Colon (tissue), 2 donors: ENCODE results near the gene STING1.
"Not testable (repeated sequence)": the region's sequence is repeated elsewhere in the genome, so short reads cannot be mapped to it uniquely, and the experiment has no call there.

ENCODE experiments used
- FAIRE-seq: peaks from 2 replicates; lab custom pipeline; 2012; peaks lifted over from hg19 to GRCh38; lab: Jason Lieb, UNC
- donor health status: control.
- donor health status: control.

STING1 gene

DNA sequence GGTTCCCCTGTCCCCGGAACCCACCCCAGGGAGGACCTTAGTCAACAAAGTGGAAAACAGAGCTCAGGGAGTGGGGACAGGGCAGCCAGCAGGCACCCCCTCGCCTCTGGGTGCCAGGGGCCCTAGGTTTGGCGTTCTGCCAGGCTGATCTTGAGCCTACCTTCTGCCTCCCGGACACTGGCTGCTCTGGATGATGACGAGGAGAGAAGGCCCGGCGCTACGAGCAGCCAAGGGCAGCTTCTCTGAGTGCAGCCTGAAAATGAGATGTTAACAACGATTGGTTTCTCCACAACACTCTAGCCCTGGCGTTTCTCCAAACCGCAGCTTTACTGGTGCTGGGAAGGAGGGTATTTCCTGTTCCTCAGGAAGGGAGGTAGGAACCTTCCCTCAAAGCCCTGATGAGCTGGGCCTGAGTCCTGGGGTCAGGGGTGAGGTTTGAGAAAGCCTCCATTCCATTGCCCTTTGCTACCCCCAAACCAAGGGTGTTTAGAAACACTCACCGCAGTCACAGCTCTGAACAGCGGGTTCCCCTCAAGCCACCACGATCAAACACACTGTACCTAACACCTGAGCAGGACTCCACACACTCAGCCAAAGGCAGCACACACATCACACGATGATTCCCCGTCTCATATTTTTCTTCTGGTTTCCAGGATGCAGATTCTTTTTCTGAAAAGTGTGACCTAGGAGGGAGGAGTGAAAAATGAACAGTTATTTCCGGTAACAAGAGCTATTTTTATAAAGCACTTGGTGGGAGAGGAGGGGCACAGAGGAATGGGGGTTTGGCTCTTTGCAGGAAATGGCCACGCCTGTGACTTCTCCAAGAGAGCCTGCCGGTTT, at the start of gene STING1:
Gene STING1, minus strand, starts transcription at position 709 of the 840 bp plus-strand sequence. CDS start 1,054 bp downstream, outside the sequence.
- FAIRE-seq = no peak

GRCh38 chr5:139531772-139532169, 49.2 kb upstream of the STING1 start:
- no peak for FAIRE-seq

GRCh38 chr5:139530079-139530478, 47.5 kb upstream of the STING1 start:
- FAIRE-seq = not testable (repeated sequence)

- FAIRE-seq = not testable (repeated sequence)
These were observed 46.1 kb upstream of the STING1 start for GRCh38 chr5:139528695-139529094.

GRCh38 chr5:139527896-139528467, 45.4 kb upstream of the STING1 start:
- not testable (repeated sequence) for FAIRE-seq

GRCh38 chr5:139527090-139527470, 44.5 kb upstream of the STING1 start:
- FAIRE-seq = not testable (repeated sequence)

- not testable (repeated sequence) for FAIRE-seq
These were observed 43.9 kb upstream of the STING1 start for GRCh38 chr5:139526309-139527089.

GRCh38 chr5:139525586-139526308, 43.2 kb upstream of the STING1 start:
- FAIRE-seq = not testable (repeated sequence)

DNA sequence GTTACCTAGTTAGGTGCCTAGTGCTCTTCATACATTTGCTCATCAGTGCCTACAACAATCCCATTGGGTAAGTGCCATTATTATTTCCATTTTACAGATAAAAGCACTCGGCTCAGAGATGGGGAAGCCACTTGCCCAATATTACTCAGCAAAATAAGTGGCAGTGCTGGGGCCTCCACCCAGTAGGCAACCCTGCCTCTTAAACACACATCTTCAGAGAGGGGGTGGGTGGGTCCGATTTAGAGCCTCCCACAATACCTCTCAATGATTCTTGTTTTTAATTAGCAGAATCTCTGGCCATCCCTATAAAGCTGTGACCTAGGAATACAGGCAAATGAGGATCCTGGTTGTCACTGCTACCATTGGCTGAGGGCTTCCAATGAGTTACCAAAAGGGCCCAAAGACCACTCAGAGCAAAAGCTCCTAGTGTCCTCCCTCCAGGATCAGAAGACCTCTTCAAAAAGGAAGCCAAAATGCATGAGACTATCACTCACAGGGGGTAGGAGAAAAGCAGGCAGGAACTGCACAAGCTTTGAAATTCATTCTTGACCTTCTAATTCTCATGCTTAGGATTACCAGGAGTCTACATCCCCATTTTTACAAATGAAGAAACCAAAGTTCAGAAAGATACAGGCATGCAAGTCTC, 42.5 kb upstream of the STING1 start:
- FAIRE-seq = no peak

DNA sequence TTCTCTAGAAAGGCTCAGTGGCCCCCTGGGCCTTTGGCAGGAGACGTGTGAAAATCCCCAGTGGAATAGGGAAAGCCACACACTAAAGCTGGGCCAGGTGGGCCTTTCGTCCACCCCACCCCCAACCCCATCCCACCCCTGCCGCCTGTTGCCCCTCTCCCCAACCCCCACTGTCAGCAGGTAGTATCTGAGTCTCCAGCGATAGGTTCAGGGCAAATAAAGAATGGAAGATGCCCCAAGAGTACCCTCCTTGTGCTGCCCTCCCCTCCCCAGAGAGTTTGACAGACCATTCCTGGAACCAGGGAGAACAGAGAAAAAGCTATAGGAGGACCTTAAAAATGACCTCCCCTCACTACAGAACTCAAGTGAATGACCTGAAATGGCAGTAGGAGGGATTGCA, 41.9 kb upstream of the STING1 start:
- FAIRE-seq = no peak

DNA sequence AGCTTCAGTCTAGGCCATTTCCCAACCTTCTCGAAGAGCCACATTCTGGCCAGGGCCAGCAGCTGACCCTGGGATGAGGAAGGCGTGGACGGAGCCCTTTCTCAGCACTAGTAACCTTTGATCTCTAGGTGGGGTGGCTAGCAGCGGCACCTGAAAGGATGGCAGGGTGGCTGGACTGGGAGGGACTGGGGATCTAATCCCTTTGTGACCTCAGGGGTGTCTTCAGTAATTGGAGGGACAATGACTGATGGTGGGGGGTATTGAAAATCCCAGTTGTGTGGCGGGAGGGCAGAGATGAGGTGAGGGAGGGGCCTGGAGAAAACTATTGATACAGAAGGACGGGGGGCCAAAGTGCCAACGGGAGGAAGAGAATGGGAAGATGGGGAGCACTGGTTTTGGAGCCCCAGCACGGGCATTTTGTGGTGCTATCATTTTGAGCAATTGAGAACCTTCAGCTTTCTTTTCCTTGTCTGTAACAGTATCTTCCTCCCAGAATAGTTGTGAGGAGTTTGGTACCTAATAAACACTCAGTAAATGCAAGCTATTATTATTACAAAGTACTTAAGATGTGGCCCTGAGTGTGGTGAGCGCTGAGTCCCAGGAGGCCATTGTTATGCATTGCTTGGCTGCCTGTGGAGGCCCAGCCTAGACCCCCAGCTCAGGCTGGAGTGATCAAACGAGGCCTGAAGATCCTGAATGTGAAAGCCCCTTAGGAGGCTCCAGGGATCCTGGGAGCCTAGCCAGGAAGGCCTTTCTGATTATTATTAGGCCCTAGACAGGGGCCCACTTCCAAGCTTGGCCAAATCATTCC, 41.3 kb upstream of the STING1 start:
- FAIRE-seq = no peak

DNA sequence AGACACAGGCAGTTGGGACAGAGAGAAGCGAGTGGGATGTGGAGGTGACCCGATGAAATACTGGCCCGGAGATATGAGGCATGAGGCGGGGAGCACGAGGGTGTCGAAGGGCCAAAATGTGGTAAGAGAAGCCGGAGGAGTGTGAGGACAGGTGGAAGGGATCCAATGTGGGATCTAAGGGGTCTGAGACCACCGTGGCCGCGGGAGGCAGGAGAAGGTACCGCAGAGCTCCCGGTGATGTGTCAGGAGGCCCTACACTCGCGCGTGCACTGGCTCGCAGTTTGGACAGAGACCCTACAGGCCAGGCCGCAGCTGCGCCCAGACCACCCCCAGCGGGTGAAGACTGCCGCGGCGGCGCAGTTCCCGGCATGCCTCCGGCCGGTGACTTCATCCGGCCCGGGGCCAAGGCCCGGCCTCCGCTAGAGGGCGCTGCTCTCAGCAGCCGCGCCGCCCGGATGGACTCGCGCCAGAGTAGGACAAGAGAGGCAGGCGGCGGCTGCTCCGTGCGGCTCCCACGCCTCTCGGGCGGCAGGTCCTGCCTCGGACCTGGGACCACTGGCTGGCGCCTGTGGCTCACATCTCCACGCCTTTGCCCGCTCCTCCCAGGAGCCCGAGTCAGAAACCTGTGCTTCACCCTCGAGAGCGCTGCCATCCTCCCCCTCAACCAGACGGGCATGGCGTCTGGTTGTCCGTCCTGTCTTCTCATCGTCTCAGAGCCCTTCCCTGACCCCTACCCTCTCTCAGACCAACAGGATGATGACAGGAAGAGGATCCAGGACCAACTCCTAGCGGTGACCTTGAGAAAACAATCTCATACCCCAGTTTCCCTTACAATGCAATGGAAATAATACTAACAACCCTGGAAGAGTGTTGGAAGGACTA, 35.4 kb upstream of the STING1 start:
- FAIRE-seq = no peak

- no peak for FAIRE-seq
These were observed 31.9 kb upstream of the STING1 start for GRCh38 chr5:139514486-139514856.

GRCh38 chr5:139513852-139514485, 31.4 kb upstream of the STING1 start:
- FAIRE-seq = no peak

DNA sequence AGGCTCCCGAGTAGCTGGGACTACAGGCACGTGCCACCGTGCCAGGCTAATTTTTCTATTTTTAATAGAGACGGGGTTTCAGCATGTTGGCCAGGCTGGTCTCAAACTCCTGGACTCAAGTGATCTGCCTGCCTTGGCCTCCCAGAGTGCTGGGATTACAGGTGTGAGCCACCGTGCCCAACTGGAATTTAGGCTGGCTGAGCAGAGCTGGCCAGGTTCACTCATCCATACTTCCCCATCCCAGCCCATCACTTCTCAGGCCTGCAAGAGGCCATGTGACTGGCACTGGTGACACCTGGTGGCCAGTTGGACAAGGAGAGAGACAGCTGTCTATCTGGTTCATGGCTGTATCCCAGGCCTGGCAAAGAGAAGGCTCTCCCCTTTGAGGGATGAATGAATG, 30.9 kb upstream of the STING1 start:
- FAIRE-seq = not testable (repeated sequence)

- FAIRE-seq = no peak
These were observed 30.3 kb upstream of the STING1 start for GRCh38 chr5:139512786-139513390.

GRCh38 chr5:139504722-139505121, 22.2 kb upstream of the STING1 start:
- FAIRE-seq = not testable (repeated sequence)

- not testable (repeated sequence) for FAIRE-seq
These were observed 21.3 kb upstream of the STING1 start for GRCh38 chr5:139503879-139504278.
